K562 (cell line): ENCODE results near the gene HYAL1. TPM values are rescaled to one million over a fixed set of nuclear protein-coding genes. Genes with fewer than 3 reads are reported as not detected.

Source experiments
- CHAMP1 ChIP-seq: fragments of 450-650 bp; IDR thresholded peaks from 2 replicates; pipeline ENCODE4 v1.6.1; 2016; ENCODE audit warnings: mild to moderate bottlenecking
- E2F6 ChIP-seq, 2 experiments: IDR thresholded peaks; 2 replicates each; pipeline ENCODE4 v1.6.1; 2011; ENCODE audit warnings: borderline replicate concordance in 1 of 2, control low read depth in 1 of 2, low read depth in 1 of 2, low read length in 1 of 2, mild to moderate bottlenecking in 1 of 2, mixed read lengths in 1 of 2, moderate library complexity in 1 of 2; ENCODE audit not compliant: insufficient read depth in 1 of 2, insufficient read length in 1 of 2, poor library complexity in 1 of 2, severe bottlenecking in 1 of 2; ENCODE audit errors: extremely low read depth in 1 of 2
- FOSL1 ChIP-seq: fragments of 200-800 bp; sonication (Bioruptor generic); conservative IDR thresholded peaks from 2 replicates; pipeline ENCODE4 v1.6.1; 2016; ENCODE audit warnings: missing genetic modification characterization, missing compliant biosample characterization
- GTF2B ChIP-seq: IDR thresholded peaks from 2 replicates; pipeline ENCODE4 v1.6.1; 2011; ENCODE audit not compliant: insufficient read length; ENCODE audit errors: extremely low read depth
- GTF3C2 ChIP-seq: IDR thresholded peaks from 3 replicates; pipeline ENCODE4 v1.6.1; 2011; ENCODE audit warnings: borderline replicate concordance, mild to moderate bottlenecking, moderate library complexity; ENCODE audit not compliant: insufficient read length; ENCODE audit errors: extremely low read depth
- KDM1A ChIP-seq, 2 experiments: fragments of 450-650 bp; IDR thresholded peaks; 2 replicates each; pipeline ENCODE4 v1.6.1; 2016; ENCODE audit warnings: mild to moderate bottlenecking in 2 of 2
- MYBL2 ChIP-seq, 2 experiments: fragments of 450-650 bp in 1 of 2; sonication (generic) in 1 of 2; formaldehyde crosslinking in 1 of 2; IDR thresholded peaks; 2 replicates each; pipeline versions ENCODE4 v1.6.1 to v1.8.1; 2017 to 2022; ENCODE audit warnings: borderline replicate concordance in 1 of 2, inconsistent platforms in 1 of 2, low read depth in 1 of 2, mild to moderate bottlenecking in 1 of 2, missing genetic modification reagents in 1 of 2, moderate library complexity in 1 of 2
- TBP ChIP-seq: optimal IDR thresholded peaks from 2 replicates; pipeline ENCODE3; 2011; ENCODE audit warnings: low read depth, low read length, improper control_type of control experiment
- TCF15 ChIP-seq: fragments of 250-450 bp; sonication (Bioruptor Pico); IDR thresholded peaks from 2 replicates; pipeline ENCODE4 v1.8.0; 2022; ENCODE audit warnings: moderate library complexity, mild to moderate bottlenecking, inconsistent platforms
- ZFX ChIP-seq: sonication (generic); formaldehyde crosslinking; IDR thresholded peaks from 2 replicates; pipeline ENCODE4 v1.8.0; 2022; ENCODE audit warnings: mild to moderate bottlenecking, missing genetic modification reagents, moderate library complexity
- ZNF217 ChIP-seq: sonication (generic); formaldehyde crosslinking; IDR thresholded peaks from 2 replicates; pipeline ENCODE4 v1.8.0; 2022; ENCODE audit warnings: mild to moderate bottlenecking, missing genetic modification reagents
- ZNF511 ChIP-seq: sonication (generic); formaldehyde crosslinking; IDR thresholded peaks from 2 replicates; pipeline ENCODE4 v1.8.0; 2022; ENCODE audit warnings: mild to moderate bottlenecking, missing genetic modification reagents
- polyA plus RNA-seq, 8 experiments: library from polyadenylated mRNA; depleted of rRNA in 4 of 8; stranded (reverse) in 5 of 8; unstranded in 3 of 8; fragments of >200 nt; fragmentation: Nextera tagmentation in 2 of 8; fragmentation: Illumina TruSeq in 1 of 8; extraction: Ambion mirVana in 2 of 8; extraction: Trizol in 1 of 8; gene quantifications; 2 replicates each; pipeline versions ENCODE4 v1.2.1 to v1.2.3, GENCODE V29; 2011 to 2014; ENCODE audit warnings: inconsistent platforms in 1 of 8, missing spikeins in 1 of 8
- total RNA-seq, 7 experiments: library from RNA; depleted of rRNA in 6 of 7; stranded (reverse); fragments of >200 nt in 6 of 7; fragmentation: Illumina TruSeq in 2 of 7; extraction: Trizol in 2 of 7; gene quantifications; 2 replicates each; pipeline versions ENCODE4 v1.2.1 to v1.2.3, GENCODE V29; 2011 to 2021; ENCODE audit warnings: low replicate concordance in 1 of 7
- TF ChIP-seq, protein P1 (sequence below): IDR thresholded peaks from 2 replicates; pipeline ENCODE4 v1.6.1; 2016; ENCODE audit warnings: missing genetic modification characterization, missing compliant biosample characterization

HYAL1 gene
- total and polyA plus RNA-seq, 9 of the 15 experiments (the other 6 are each of a cell fraction or from before 2014, with no cell fraction given), result 1.4 to 8.5 (median 4.7) TPM

GRCh38 chr3:50299929-50300680 lies 3.3 kb downstream of the HYAL1 start (continued):
- TF ChIP-seq CHAMP1, result no peak
- TF ChIP-seq GTF2B, result no peak
- TF ChIP-seq TBP, result no peak
- peak; percentile 23 for TF ChIP-seq ZFX (CRISPR knock-in tag)
- TF ChIP-seq MYBL2 (IDR thresholded peaks at IDR 0.05; ENCODE audit: low read depth), result no peak
- TF ChIP-seq MYBL2 (CRISPR knock-in tag; IDR thresholded peaks at IDR 0.05; ENCODE audit: borderline replicate concordance), result no peak
- TF ChIP-seq GTF3C2, result no peak
- TF ChIP-seq, protein P1, sequence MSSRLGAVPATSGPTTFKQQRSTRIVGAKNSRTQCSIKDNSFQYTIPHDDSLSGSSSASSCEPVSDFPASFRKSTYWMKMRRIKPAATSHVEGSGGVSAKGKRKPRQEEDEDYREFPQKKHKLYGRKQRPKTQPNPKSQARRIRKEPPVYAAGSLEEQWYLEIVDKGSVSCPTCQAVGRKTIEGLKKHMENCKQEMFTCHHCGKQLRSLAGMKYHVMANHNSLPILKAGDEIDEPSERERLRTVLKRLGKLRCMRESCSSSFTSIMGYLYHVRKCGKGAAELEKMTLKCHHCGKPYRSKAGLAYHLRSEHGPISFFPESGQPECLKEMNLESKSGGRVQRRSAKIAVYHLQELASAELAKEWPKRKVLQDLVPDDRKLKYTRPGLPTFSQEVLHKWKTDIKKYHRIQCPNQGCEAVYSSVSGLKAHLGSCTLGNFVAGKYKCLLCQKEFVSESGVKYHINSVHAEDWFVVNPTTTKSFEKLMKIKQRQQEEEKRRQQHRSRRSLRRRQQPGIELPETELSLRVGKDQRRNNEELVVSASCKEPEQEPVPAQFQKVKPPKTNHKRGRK (tag), result no peak
- peak; percentile 64; the same call in 1 of the 2 replicates for TF ChIP-seq TCF15 (CRISPR knock-in tag)
- TF ChIP-seq ZNF217 (CRISPR knock-in tag), result no peak
- TF ChIP-seq E2F6 (IDR thresholded peaks at IDR 0.05; ENCODE audit: borderline replicate concordance in 1 of 2, extremely low read depth in 1 of 2, insufficient read depth in 1 of 2, insufficient read length in 1 of 2, low read depth in 1 of 2, low read length in 1 of 2, poor library complexity in 1 of 2, severe bottlenecking in 1 of 2), result peak in 1 of 2 experiments; percentile 57
- peak in 1 of 2 experiments; percentile 51; a peak in 1 of 4 replicates for TF ChIP-seq KDM1A (IDR thresholded peaks at IDR 0.05)
- TF ChIP-seq ZNF511 (CRISPR knock-in tag), result no peak
- TF ChIP-seq FOSL1 (tag), result 0 out of 2 replicates have a peak, but pooled peaks have one; percentile 25
